GM19395 (cell line): ENCODE results near the gene UBE2N.
A peak's percentile ranks its signal among the peaks of the same experiment; 100 is the strongest.
"Not testable (repeated sequence)": the region's sequence is repeated elsewhere in the genome, so short reads cannot be mapped to it uniquely, and the experiment has no call there.

Source experiments
- ATAC-seq: cut with Tn5 transposase; IDR thresholded peaks from one replicate; pipeline ENCODE4 v1.9.1; 2021; ENCODE audit warnings: mild to moderate bottlenecking, moderate library complexity; ENCODE audit not compliant: unreplicated experiment

The UBE2N gene

DNA sequence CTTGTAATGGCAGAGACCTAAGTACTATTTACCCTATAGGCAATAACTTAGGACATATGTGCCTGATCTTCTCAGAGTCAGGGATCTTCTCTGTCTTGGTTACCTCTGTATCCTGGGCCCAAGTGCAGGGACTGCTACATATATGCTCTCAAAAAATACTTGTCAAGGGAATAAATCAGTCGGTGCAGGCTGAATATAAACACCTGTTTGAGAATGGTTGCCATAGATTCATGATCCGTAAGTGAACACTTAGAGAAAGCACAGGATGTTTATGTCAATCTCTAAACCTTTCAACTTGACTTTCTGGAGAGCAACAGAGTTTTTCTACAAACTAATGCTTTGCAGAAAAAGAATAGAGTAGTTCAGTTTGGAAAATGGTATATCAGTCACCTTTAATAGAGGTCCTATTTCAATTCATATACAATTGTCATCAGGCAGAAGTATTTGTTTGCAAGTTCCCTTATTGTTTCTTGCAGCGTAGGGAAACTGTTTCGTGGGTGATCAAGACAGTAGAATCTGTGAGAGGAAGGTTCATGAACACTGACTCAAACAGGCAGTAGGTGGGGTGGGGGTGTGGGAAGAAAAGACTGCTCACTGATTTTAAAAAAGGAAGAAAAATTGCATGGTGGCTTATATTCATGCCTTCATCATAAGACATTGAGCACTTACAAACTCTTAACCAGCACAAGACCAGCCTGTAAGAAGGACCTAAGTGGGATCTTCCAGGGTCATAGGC, 6.0 kb upstream of the UBE2N start:
- ATAC-seq: no peak

DNA sequence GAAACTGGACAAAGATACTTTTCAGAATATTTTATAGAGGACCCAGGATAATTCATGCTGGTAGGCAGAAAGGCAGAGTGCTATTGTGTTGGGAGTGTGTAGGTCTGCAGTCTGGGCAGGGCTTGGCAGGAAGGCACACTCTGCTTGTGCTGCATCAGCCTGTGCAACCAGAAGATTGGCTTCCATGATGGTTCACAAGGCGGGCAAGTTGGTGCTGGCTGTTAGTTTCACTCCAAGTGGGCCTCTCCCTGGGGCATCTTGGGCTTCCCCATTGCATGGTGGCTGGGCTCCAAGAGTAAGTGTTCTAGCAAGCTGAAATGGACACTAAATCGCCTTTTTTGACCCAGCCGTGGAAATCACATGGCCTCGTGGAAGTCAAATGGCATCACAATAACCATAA, 1.8 kb upstream of the UBE2N start:
- no peak for ATAC-seq

DNA sequence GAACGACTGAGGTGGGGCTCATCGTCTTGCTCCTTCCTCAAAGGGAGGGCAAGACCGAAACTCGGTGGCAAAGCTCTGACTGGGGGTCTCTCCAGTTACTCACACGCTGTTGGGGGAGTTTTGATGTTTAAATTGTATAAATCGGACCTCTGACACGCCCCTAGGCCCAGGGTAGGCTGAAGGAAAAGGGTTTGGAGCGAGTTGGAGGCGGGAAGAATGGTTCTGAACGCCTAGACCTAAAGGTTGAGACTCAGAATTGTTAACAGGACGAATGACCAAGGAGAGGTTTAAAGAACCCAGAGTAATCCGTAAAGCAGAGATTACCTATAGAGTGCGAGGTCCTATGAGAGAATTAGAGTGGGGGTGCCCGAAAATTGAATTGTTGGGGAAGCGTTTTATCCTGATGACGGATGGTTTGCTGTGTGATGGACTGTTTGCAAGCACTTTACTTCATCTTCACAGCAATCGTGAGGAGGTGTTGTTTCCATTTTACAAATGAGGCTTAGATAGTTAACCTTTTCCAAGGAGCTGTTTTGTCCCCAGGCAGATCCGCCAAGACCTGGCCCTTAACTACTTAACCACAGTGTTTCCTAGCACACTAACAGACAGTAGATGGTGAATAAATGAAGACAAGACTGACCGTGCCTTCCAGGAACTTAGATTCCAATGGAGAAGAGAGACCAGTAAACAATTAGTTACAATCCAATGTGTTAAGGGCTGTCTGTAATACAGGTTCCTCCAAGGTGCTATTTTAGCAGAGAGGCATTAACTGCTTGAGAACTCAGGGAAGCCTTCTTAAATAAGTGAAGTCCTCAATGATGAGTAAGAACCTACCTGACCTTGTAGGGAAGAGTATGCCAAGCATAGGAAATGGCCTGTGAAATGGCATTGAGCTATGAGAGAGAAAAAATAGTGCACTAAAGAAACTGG, 929 bp upstream of the UBE2N start:
- ATAC-seq: no peak

DNA sequence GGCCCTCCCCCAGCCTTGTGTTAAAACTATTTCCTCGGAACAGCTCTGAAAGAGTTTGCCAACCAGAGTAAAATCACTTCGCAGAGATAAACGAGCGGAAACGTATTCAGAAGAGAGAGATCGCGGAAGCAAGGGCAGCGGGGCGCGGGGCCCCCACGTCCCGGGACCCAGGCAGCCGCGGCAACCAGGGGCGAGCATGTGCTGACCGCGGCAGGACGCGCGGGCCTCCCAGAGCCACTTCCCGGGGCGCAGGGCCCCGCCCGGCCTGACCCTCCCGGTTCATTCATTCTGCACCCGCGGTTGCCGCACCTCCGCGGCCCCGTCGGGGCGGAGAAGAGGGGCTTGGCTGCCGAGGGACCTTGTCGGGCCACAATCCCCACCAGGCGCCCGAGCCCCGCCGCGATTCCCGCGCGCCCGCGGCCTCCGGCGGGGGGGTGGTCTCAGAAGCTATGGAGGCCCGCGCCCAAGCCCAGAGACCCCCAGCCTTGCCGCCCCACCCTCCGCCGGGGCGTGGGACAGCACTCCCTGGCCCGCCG, 598 bp downstream of the UBE2N start:
- ATAC-seq: peak; percentile 5

DNA sequence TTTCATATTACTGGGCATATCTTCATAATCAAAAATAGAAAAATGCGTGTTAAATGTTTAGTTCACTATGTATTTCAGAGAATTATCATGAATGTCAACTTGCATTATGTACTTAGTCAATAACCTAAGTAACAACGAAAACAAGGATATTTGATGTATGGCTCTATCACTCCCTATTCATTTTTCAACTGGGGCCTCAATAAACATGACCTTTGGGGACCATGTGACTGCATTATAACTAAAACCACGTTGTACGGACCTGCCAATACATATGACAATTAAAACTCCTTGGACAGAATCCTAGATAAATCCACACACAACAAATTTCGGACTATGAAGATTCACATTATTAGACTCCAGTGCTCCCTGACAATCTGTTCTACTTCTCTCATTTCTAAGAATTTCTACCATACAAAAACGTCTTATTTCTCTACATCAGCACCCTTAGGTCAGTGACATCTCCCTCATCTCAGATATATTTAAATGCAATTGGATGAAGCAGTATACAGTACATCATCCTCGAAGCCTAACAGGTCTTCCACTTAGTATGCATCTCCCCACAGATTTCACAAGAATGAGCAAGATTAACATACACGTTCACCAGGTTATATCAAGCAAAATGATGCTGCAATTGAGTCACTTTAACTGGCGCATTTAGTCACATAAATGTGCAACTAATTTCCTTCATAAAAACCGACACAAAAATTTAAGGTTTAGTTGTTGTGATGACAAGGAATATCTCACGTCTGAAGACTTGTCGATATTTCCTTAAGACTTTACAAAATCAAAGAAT, 1.5 kb downstream of the UBE2N start:
- ATAC-seq: no peak

DNA sequence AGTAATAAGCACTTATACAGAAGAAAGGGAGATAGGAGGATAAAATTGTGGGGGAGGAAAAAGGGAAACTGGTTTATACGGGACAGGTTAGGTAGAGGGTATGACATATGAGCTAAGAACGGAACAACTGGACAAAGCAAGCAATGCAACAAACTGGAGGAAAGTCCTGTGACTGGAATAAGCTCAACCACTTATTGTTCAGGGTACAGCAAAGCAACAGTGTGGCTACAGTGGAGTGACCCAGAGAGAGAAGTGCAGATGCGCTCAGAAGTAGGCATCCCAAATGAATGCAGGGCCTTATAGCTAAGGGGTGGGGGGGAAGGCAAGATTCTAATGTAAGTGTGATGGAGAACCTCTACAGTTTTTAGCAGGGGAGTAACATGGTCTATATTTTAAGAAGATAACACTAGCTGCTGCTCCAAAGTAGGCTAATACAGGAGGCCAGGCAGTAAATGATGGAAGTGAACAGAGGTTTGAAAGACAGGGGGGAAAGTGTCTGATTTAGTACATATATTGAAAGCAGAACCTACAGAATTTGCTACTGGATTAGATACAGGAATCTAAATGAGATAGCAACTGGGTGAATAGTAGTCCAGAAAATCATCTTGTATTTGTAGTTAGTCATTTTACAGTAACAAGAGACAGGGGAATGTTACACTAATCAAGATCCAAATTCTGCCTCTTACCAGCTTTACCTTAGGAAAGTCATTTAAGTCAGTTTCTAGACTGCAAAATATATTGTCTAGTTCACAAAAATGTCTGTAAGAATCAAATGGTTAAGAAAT, 3.3 kb downstream of the UBE2N start:
- ATAC-seq: no peak

DNA sequence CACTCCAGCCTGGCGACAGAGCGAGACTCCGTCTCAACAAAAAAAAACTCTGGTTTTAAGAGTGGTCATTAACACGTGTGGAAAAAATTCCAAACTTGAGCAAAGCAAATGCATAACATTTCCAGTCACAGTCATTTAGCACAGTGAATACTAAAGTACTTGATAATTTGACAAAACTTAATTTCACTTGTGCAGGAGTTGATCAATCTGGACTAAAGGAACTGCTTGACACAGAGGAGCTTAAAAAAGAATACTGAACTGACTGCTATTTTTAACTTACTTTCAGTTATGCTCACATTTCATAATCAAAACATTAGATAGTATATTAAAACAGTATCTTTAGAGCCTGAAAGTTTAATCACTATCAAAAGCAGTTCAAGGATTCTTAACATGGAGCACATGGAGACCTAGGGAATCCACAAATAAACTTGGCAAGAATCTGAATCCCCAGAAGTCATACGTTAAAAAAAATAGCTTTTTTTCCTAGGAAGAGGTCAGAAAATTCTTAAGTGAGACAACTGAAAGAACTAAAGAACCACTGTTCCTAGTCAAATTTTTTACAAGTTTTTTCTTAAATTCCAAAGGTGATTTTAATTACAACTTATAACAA, 7.4 kb downstream of the UBE2N start:
- ATAC-seq: no peak

DNA sequence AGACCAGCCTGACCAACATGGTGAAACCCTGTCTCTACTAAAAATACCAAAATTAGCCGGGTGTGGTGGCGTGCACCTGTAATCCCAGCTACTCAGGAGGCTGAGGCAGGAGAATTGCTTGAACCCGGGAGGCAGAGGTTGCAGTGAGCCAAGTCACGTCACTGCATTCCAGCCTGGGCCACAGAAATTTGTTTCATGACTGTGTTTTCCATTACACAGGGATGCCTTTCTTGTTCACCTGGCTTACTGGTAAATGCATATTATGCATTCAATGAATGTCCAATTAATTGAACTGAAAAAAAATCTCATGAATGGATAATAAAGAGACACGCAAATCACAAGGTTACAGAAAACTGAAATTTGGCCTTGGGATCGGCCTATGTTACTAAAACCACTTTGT, 9.7 kb downstream of the UBE2N start:
- not testable (repeated sequence) for ATAC-seq

DNA sequence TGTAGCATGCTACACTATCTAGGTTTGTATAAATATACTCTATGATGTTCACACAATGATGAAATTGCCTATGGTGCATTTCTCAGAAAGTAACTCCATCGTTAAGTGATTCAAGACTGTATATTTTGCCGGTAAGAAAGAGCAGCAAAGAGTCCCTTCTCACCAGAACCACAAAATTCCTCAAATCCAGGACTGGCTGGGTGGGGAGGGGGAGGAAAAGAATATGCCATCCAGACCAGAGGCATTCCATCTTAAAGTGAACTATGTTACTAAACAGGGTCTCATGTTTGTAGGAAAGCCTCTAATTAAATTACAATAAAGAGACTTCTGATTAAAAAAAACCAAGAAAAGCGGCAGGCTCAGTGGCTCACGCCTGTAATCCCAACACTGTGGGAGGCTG, 11.5 kb downstream of the UBE2N start:
- ATAC-seq: no peak

DNA sequence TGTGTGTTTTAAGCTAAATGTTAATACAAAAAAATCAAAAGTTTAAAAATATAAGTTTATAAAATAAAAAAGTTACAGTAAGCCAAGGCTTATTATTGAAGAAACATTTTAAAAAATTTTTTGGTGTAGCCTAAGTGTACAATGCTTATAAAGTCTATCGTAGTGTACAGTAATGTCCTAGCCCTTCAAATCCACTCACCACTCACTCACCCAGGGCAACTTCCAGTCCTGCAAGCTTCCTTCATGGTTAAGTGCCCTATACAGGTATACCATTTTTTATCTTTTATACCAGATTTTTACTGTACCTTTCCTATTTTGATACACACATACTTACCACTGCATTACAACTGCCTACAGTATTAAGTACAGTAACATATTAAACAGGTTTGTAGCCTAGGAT, 11.9 kb downstream of the UBE2N start:
- ATAC-seq: no peak

DNA sequence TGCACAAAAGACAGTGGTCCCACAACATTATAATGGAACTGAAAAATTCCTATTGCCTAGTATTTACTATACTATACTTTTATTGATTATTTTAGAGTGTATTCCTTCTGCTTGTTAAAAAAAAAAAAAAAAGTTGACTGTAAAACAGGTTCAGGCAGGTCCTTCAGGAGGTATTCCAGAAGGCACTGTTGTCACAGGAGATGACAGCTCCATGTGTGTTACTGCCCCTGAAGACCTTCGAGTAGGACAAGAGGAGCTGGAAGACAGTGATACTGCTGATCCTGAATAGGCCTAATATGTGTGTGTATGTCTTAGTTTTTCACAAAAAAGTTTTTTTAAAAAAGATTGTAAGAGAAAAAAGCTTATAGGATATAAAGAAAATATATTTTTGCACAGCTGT, 12.3 kb downstream of the UBE2N start:
- no peak for ATAC-seq

DNA sequence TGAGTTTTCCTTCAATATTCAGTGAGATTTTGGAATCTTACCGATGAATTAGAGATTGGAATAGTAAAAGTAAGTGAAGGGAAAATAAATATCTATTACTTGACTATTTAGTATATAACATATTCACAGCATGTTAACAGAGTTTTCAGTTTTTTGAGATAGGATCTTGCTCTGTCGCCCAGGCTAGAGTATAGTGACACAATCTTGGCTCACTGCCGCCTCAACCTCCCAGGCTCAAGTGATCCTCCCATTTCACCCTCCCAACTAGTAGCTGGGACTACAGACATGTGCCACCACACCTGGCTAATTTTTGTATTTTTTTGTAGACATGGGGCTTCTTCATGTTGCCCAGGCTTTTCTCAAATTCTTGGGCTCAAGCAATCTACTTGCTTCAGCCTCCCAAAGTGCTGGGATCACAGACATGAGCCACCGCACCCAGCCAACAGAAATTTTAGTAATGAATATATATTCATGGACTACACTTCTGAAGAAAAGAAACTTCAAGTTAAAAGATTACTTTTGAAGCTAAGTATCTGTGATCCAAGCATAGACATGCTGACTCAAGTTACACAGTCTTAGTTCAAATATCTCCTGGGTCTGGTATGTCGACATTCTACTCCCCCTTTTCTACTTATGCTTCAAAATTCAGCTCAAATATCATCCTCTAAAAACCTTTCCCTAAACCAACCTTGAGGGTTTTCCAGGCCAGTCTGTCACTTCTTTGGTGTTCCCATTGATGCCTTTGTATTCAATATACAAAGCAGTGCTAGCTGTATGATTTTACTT, 13.8 kb downstream of the UBE2N start:
- ATAC-seq: no peak

DNA sequence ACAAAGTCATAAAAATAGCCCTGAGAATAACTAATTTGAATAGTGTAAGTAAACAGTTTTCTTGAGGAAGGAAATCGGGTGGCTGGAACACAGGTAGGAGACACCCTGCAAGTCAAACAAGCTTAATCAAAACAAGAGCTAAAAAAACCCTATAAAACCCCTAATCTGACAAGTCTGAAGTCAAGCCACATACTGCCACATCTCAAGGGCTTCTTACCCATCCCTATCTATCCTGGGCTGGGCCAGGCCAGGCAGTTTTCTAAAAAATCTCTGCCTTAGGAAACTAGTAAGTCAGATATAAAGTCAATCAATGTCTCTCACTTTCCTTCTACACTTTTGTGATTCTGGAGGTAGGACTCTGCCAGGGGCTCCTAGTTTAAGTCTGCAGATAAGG, 15.3 kb downstream of the UBE2N start:
- no peak for ATAC-seq

DNA sequence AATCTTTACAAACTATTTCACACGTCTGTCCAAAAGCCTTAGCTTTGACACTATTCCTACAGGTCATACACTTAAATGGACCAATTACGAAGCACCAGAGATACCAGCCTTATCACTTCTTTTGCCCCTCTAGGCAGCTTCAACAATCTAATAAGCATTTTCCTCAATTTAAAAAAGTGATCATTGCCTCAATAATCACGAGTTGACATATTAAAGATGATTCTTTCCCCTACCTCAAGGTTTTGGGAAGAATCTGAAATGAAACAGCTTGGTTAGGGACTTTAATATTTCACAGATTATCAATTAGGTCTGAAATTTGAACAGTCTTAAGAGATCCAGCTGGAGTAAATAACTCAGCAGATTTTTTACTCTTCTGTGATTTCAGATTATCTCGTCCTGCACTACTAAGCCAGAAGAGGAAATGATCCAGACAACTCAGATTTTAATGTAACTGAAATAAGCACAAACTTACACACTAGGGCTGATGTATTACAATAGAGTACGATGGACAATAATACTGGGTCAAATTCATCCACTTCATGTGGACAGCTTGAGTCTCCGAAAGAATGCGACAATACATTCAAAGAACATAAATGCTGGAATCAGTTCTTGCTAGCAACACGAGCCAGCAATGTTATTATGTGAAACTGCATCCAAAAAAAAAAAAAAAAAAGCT, 15.9 kb downstream of the UBE2N start:
- ATAC-seq: no peak

DNA sequence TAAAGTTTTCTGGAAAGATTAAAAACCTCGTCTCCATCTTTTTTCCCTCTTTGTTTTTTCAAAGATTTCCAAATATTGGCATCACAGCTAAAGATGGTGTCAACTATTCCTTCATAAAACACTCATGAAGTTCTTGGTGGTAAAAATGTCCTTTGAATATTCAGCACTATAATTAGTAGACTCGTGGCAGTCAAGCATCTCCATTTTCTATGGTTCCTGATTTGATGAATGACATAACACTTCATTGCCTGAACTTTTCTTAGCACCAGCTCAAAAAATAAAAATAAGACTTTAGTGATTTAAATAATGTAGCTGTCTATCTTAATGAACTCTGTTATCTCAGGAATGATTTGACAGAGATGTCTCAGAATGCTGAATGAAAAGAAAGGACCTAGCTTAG, 19.7 kb downstream of the UBE2N start:
- ATAC-seq: no peak

DNA sequence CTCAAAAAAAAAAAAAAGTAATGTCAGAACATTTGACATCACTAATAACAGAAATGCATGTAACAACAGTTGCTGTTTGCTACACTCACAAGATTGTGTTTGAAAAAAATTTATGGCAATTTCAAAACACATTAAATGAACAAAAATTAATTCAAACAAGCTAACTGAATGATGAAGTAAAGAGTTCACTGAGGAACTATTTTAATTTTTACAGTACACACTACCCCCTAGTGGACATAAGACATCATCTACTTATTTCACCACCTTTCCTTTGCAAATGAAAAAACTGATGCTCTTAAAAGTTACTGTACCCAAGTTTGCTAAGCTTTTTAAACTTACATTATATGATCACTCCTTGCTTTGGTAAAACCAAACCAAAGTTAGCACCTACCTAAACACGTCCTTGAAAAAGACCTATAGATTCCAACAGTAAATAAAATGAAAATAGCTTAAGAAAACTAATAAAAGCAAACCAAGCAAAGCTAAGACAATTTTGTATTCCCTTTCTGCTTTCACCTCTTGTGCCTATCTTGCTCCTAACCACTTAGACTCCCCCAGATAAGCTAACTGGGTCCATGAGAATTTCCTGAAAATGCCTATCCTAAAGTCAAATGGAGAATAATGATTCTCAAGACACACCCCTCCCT, 22.2 kb downstream of the UBE2N start:
- no peak for ATAC-seq

DNA sequence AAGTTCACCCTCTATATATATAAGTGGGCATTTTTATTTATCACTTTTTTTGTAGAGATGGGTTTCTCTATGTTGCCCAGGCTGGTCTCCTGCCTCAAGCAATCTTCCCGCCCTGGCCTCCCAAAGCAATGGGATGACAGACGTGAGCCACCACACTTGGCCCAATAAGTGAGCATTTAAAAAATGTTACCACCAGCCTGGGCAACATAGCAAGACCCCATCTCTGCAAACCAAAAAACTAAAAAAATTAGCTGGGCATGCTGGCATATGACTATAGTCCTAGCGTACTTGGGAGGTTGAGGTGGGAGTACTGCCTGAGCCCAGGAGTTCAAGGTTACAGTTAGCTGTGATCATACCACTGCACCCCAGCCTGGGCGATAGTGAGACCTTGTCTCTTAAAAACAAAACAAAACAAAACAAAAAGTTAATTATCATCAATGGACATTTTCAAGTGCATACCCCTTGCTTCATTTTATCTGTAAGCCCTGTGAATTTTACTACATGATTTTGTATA, 23.7 kb downstream of the UBE2N start:
- ATAC-seq: no peak
